HG02678 (cell line): ENCODE measurements around the gene HLA-DPA1.

Experiments
- ATAC-seq: cut with Tn5 transposase; IDR thresholded peaks from one replicate; pipeline ENCODE4 v1.9.1; 2021; ENCODE audit warnings: mild to moderate bottlenecking, moderate library complexity; ENCODE audit not compliant: unreplicated experiment

HLA-DPA1 gene

DNA sequence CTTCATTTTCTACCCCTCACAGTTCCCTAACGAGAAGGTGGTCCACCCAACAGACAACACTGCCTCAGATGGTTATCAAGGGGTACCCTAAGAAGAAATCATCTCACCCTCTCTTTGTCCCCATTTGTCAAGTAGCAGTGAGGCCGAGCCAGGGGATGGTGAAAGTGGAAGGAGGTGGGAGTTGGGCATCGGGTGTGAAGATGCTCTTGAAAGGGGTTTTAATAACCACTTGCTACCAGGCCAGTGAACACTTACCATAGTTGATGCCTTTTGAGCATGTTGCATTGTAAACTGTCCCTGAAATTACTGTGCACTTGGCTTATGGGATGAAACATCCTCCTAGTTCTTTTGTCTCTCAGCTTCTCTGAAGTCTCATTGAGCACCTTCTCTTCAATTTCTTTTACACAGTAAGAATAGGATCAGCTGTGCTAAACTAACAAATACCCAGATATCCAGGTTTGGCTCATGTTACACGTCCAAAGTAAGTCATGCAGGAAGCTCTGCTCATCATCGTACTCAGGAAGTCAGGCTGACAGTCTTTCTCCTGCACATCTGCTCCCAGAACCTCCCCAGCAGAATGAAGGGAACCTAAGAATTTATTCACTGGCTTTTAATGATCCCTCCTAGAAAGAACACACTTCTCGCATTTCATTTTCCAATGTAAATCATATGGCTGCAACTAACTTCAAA, 15.6 kb upstream of the HLA-DPA1 start:
- no peak for ATAC-seq

DNA sequence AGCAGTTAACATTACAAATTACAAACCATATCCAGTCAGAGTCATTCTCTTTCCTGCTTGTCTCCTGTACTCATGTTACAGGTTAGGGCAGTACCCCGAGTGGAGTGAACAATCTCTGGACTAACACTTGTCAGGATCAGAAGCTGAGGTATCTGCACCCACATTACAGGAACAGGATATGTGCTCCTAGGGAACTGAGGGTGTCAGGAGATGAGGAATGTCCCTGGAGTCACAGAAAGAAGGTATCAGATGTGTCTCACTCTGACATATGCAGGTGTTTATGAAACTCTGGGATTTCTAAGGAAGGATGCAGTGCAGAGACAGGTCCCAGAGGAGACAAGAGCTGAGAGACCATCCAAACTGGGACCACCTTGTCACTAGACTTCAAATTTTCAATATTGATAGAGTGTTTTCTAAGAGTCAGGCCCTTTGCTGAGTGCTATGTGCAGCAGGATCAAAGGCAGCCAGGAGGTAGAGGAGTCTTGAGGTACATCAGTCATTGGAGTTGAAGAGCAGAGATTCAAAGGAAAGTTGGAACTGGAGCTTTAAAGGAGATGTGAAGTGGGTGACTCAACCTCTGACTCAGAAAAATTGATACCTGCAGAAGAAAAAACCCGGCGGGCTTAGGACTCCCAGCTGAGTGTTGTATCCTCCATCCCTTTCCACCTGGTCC, 14.9 kb upstream of the HLA-DPA1 start:
- no peak for ATAC-seq

DNA sequence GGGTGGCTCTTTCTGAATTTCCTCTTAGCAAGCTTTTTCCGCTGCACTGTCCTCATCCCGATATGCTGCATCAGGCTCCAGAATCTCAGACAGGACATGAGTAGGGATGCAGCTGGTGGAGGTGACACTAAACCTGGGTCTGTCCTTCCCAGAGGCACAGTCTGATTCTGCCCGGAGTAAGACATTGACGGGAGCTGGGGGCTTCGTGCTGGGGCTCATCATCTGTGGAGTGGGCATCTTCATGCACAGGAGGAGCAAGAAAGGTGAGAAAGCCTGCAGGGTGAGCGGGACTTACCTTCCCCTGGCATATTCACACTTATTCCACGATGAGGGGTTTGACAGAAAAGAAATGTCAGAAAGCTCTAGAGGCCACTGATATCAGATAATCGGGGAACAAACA, 12.2 kb upstream of the HLA-DPA1 start:
- ATAC-seq: no peak

DNA sequence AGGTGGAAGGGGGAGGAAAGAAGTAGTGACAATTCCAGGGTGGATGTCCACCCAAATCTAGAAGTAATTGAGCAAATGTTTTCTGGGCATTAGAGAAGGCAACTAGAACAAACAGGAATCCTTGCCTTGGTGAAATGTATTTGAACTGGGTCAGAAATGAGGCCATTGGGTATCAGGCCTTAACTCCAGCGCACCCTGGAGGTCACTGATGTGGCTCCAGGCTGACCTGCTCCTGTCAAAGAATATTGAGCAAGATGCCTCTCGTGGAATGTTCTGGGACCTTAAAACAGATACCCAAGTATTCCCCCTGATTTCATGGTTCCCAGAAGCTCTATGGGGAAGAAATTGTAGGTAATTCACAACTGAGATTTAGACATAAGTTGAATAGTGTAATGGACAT, 9.3 kb upstream of the HLA-DPA1 start:
- no peak for ATAC-seq

DNA sequence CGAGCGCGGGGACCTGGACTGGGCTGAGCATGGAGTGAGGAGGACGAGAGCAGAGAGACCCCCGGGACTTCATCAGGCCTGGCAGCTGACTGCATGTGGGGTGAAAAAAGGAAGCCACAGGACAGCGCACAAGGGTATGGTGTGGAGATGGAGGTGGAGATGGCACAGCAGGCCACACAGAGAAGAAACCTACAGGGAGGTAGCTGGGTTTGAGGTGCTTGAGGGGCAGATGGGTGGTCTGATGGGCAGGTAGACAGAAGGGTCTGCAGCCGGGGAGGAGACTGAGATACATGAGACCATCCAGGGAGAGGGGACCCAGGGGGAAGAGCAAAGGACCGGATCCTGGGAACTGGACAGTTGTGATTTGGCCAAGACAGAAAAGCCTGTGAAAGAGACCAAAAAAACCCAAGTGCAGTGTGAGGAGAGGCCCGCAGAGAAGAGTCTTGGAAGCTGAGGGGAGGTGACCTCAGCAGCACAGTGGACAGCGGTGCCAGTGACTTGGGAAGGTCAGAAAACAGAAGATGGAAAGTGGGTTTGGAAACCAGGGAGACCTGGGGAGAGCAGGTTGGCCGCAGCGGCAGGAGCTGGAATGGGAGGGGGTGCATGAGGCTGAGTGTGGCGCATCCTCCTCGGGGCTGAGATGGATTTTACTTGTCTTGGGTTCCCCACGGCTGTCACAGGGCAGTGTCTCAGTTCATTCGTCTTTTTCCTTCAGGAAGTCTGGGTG, 7.8 kb upstream of the HLA-DPA1 start:
- ATAC-seq: no peak

DNA sequence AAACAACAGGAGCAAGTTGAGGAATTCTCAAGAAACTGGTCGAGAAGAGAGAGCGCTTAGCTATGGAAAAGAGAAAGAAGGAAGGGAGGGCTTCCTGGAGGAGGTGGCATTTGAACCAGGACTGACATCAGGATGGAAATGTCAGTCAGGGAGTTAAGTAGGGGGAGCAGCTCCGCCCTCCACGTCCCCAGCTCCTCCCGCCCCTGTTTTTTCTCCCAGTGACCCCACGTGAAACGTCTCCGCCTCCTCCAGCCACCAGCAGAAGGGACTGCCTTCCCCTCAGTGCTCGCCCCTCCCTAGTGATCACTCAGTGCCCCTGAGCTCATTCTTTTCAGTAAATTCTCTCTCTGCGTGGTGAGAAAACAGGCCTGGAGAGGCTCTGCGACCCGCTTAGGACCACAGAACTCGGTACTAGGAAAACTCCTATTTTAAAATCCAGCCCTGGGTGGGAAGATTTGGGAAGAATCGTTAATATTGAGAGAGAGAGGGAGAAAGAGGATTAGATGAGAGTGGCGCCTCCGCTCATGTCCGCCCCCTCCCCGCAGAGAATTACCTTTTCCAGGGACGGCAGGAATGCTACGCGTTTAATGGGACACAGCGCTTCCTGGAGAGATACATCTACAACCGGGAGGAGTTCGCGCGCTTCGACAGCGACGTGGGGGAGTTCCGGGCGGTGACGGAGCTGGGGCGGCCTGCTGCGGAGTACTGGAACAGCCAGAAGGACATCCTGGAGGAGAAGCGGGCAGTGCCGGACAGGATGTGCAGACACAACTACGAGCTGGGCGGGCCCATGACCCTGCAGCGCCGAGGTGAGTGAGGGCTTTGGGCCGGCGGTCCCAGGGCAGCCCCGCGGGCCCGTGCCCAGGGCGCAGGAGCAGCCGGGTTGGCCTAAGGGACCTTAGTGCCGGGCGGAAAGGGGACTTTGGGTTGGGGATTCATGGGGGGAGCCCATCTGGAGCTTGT, 7.0 kb upstream of the HLA-DPA1 start:
- ATAC-seq: peak; percentile 51

DNA sequence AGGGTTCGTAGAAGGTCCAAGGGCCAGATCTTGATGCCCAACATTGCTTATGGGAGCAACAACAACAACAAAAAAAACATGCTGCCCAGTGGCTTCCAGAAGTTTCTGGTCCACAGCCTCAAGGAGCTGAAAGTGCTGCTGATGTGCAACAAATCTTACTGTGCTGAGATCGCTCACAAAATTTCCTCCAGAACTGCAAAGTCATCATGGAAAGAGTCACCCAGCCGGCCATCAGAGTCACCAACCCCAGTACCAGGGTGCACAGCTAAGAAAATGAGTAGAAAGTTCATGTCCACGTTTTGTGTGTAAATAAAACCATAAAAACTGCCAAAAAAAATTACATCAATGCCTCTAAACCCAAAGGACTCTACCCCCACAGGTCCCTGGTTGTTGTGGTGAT, 6.1 kb upstream of the HLA-DPA1 start:
- ATAC-seq: no peak

DNA sequence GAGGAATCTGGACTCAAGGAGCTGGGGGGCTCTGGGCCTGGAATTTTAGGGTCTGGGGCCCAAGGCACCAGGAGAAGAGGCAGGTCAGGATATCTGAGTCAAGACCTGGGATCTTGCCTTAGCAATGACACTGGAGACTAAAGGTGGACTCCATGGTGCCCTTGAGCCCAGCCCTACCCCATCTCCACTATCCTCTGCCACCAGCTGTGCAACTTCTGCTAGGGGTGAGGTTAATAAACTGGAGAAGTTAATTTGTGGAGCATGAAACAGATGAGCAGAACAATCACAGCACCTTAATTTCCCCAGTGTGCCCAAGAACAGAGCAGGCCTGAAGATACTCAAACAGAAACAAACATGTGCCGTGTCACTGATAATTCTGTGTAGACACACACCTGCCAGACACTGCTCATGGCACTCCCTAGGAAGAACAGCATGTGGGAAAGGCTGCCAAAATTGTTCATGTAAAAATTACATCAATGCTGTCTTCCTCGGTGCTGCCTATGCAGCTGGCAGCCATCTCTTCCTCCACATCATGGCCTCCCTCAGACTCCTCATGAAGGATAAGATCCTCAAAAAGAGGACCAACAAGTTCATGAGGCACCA, 5.6 kb upstream of the HLA-DPA1 start:
- ATAC-seq: no peak

DNA sequence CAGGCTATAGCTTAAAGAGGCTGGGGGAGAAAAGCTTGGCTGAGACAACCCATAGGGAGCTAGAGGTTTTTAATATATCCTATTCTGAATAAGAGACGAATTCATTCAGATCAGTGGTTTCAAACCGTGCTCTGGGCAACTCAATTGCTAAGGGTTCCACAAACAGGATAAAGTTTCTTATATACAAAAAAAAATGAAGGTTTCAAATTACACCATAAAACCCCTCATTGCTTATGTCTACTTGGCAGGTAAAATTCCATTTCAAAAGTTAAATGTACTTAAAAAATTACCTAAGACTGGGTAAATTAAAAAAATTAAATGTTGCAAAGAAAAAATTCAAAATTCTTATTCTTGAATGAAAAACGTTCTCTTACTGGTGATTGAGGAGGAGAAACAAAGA, 5.0 kb upstream of the HLA-DPA1 start:
- ATAC-seq: no peak

DNA sequence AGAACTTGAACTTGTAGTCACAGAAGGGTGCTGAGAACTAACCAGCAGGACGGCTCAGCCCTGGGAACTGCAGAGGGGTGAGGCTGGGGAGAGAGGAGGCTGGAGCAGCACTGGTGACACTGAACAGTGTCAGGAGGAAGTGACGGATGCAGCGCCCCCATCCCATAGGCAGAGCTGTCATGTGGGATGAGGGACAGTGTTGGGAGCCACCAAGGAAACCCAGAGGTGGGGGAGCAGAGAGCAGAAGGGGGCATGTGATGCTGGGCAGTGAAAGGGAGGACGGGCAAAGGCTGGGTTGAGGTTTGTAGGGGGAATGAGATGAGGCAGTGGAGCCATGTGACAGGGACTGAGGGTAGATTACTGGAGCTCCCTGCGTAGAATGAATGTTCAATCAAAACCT, 4.5 kb upstream of the HLA-DPA1 start:
- no peak for ATAC-seq

DNA sequence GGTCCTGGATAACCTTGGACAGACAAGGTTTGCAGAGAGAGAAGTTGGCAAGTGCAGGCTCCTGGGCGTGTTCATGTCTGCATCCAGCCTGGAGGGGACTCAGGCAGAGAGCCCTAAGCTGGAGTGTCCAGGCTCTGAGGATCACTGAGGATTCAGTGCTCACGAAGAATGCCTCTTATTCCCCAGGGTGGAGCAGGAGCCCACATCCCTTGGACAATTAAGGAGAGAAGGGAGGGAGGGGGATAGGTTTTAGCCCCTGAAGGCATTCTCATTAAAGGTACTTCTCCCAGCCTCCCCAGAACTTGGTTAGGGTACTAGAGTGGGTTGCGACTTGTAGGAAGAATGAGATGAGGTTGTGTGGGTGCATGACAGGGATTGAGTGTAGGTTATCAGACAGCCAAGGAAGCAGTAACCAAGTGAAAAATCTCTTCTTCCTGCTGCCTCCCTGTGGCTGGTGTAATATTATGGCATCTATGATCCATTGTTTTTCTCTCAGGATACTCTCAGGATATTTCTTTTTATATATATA, 3.0 kb upstream of the HLA-DPA1 start:
- no peak for ATAC-seq

DNA sequence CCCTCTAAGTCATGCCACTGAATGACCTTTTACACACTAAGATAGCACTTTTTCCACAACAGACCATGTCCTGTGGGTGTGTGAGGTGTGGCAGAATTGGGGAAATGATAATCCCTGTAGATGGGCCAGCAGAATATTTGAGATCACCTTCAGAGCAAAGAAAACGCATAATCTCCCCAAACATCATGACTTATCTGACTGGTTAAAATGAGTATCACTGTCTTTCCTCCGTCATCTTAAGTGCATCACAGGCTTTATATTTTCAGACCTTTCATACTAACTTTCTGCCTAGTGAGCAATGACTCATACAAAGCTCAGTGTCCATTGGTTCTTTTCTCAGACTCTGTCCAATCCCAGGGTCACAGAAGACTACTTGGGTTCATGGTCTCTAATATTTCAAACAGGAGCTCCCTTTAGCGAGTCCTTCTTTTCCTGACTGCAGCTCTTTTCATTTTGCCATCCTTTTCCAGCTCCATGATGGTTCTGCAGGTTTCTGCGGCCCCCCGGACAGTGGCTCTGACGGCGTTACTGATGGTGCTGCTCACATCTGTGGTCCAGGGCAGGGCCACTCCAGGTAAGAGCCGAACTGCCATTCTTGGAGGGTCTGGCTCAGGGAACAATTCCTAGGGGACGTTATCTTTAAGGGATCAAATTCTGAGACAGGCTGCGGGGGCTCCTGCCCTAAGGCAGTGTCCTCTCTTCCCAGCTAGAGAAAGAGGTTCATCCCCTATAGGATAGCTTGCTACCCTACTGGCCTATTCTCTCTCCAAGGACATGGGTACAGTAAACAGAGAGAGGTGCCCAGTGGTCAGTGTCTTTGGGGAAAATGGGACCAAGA, 2.3 kb upstream of the HLA-DPA1 start, which contains the start of gene HLA-DPB1:
HLA-DPB1 (plus strand) TSS at position 423 of the 838 bp plus-strand sequence; CDS start at position 475, 52 bp downstream.
- peak; percentile 63 for ATAC-seq

DNA sequence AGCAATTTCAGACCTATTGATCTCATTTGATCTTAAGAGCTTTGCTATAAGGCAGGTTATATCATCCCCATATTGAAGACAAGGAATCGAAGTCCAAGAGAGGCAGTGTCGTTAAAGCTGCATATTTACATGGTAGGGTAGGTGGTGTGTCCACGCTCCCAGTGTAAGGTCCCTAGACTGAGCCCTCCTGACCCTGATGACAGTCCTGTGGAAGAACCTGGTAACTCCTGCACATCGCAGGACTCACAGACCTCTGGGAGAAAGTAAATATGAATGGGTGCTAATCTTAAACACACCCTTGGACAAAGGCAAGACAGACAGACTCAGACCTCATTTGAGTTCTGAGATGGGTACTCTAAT, 1.7 kb upstream of the HLA-DPA1 start:
- peak; percentile 7 for ATAC-seq

DNA sequence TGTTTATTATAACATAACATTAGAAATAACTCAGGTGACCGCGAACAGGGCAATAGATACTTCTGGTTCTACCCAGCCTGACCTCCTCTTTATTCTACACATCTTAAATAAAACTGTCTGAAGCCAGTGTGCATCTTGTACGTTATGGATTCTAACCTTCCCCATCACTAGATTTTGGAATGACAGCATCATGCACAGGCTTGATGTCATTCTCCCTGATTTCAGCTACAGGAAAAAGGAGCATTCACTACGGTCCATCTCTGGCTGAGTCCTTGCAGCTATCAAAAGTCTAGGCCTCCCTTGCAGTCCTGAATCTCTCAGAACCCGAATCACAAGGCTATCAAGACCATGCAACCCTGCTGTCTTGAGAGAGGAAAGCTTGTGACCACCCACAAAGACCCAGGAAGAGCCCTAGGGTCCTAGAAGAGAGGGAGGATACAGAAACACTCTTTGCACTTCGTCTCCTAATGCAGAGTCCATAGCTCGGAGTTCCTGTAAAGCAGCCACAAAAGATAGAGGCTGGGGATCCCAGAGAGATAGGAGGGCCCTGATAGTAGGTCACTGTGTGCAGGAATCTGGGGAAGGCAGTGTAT, 845 bp downstream of the HLA-DPA1 start:
- ATAC-seq: no peak

DNA sequence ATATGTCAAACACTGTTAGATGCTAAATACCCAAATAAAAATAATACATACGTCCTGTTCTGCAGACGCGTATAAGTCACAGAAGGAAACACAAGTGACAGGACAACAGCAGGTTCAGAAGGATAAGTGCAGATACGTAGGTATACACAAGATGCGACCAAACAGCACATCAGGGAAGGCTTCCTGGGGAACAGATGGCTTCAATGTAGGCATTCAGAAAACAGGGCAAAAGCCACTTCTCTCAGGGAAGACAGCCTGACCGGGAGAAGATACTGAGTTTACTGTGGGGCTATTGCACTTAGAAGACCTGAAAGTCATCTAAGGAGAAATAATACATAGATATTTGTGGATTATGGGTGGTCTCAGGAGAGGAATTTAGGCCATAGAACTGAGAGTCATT, 1.9 kb downstream of the HLA-DPA1 start:
- ATAC-seq: no peak

DNA sequence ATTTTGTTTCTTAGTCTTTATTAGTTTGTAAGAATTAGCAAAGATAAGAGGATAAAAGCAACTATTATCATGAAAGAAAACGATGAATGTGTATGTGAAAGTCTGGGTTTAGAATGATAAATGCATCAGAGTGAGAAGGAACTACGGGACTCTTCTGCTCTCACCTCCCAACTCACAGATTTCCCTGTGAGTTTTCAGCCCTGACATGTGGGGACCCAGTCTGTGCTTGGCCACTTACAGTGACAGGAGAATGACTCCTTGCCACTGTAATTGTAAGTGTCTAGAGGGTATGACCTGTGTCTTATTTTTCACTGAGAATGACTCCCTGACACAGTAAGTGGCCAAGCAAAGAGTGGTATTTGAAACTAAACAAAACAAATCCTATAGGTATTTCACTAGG, 2.5 kb downstream of the HLA-DPA1 start:
- no peak for ATAC-seq

DNA sequence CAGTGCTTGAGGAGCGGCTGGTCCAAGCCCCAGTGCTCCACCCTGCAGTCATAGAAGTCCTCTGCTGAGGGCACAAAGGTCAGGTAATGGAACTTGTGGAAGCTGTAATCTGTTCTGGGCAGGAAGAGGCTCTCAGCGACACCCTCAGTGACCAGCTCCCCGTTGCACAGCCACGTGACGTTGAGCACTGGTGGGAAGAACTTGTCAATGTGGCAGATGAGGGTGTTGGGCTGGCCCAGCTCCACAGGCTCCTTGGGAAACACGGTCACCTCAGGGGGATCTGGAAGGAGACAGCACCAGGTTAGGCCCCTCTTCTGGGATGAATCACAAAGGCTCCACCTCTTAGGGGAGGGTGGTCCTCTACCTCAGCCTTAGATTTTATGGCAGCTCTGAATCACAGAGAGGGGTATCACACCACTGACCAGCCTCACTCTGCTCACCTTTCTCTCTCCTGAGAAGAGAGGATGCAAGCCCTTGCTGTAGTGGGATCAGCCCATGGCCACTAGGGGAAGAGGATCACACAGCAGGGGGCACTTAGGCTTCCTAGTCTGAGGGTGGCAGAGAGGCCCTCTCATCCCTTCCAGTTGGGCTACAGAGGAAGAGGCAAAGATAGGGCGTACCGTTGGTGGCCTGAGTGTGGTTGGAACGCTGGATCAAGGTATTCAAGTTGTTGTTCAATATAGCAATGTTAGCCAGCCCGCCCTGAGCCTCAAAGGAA, 4.3 kb downstream of the HLA-DPA1 start:
- no peak for ATAC-seq

DNA sequence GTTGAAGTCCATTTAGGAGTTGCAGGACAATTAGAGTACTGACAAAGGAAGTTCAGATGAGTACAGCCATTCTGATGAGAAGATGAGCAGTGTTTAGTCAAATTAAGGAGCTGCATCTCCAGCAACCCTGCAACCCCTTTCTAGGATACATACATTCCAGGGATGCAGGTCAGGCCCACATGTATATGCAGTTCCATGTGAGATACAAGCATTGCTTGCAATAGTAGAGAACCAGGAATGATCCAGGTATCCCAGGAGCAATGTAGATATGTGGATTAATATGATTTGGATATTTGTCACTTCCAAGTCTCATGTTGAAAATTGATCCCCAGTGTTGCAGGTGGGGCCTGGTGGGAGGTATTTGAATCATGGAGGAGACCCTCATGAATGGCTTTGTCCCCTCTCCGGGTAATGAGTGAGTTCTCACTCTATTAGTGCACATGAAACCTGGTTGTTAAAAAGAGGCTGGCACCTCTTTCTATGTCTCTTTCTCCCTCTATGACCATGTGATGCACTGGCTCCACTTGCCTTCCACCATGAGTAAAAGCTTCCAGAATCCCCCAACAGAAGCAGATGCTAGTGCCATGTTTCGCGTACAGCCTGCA, 6.4 kb downstream of the HLA-DPA1 start:
- no peak for ATAC-seq
